CD14-positive monocyte (primary cell): ENCODE measurements around the gene GALNTL6. TPM values are rescaled to one million over a fixed set of nuclear protein-coding genes. Genes with fewer than 3 reads are reported as not detected.

Experiments used
- DNase-seq, 3 donors: peaks; one replicate each; pipeline ENCODE4 v3.0.0-alpha.2; 2011 to 2022
- H2AFZ ChIP-seq: 2 replicates; pipeline ENCODE4 v1.6.0; 2012; ENCODE audit warnings: mild to moderate bottlenecking, low read depth, low read length, inconsistent platforms; ENCODE audit not compliant: insufficient read depth, poor library complexity, severe bottlenecking
- H3K27ac ChIP-seq, 2 donors: 1 replicate in 1 of 2; 2 replicates in 1 of 2; pipeline ENCODE4 v1.5.1; 2012 to 2013; ENCODE audit warnings: low read length in 2 of 2, control low read depth in 1 of 2, inconsistent platforms in 1 of 2, low read depth in 1 of 2, mild to moderate bottlenecking in 1 of 2
- H3K27me3 ChIP-seq, 2 donors: one replicate each; pipeline versions ENCODE4 v1.6.0 to v1.6.1; 2011 to 2013; ENCODE audit warnings: low read length in 2 of 2; ENCODE audit not compliant: control insufficient read depth in 2 of 2, insufficient read depth in 2 of 2
- H3K36me3 ChIP-seq, 2 donors: replicated peaks in 1 of 2; 1 replicate in 1 of 2; 2 replicates in 1 of 2; pipeline versions ENCODE4 v1.5.1 to v1.6.1; 2012 to 2013; ENCODE audit warnings: low read length in 2 of 2, control low read depth in 1 of 2, inconsistent platforms in 1 of 2, mild to moderate bottlenecking in 1 of 2; ENCODE audit not compliant: insufficient read depth in 2 of 2, control insufficient read depth in 1 of 2
- H3K4me1 ChIP-seq, 2 donors: 1 replicate in 1 of 2; 2 replicates in 1 of 2; pipeline versions ENCODE4 v1.5.1 to v1.6.1; 2012 to 2013; ENCODE audit warnings: low read length in 2 of 2, control low read depth in 1 of 2, inconsistent platforms in 1 of 2, mild to moderate bottlenecking in 1 of 2, moderate library complexity in 1 of 2; ENCODE audit not compliant: insufficient read depth in 2 of 2, control insufficient read depth in 1 of 2
- H3K4me2 ChIP-seq: replicated peaks from 2 replicates; pipeline ENCODE3; 2012; ENCODE audit warnings: low read length, moderate library complexity, mild to moderate bottlenecking; ENCODE audit not compliant: poor library complexity, severe bottlenecking; ENCODE audit errors: extremely low read depth
- H3K4me3 ChIP-seq, 3 experiments: fragments of 200-600 bp in 1 of 3; sonication (generic) in 1 of 3; replicated peaks in 1 of 3; 1 replicate in 2 of 3; 2 replicates in 1 of 3; pipeline ENCODE4 v1.5.1; 2011 to 2013; ENCODE audit warnings: low read length in 3 of 3, mild to moderate bottlenecking in 3 of 3, control low read depth in 2 of 3, low read depth in 2 of 3, inconsistent platforms in 1 of 3, moderate library complexity in 1 of 3
- H3K79me2 ChIP-seq: 2 replicates; pipeline ENCODE4 v1.6.0; 2012; ENCODE audit warnings: mild to moderate bottlenecking, control low read depth, inconsistent platforms, low read length, moderate library complexity; ENCODE audit not compliant: insufficient read depth
- H3K9ac ChIP-seq: 2 replicates; pipeline ENCODE4 v1.6.0; 2017; ENCODE audit warnings: low read length, mild to moderate bottlenecking; ENCODE audit not compliant: insufficient read depth, poor library complexity, severe bottlenecking
- H3K9me3 ChIP-seq, 2 donors: replicated peaks in 1 of 2; 1 replicate in 1 of 2; 2 replicates in 1 of 2; pipeline versions ENCODE4 v1.5.1 to v1.6.1; 2012 to 2013; ENCODE audit warnings: low read length in 2 of 2, control low read depth in 1 of 2; ENCODE audit not compliant: control insufficient read depth in 1 of 2, insufficient read depth in 1 of 2
- H4K20me1 ChIP-seq: 2 replicates; pipeline ENCODE4 v1.6.0; 2012; ENCODE audit warnings: mild to moderate bottlenecking, low read length, control low read depth, moderate library complexity; ENCODE audit not compliant: insufficient read depth
- H3K27ac Mint-ChIP-seq, 7 donors: one replicate each; pipeline ENCODE4 v1.8.0; 2020; ENCODE audit warnings: mild to moderate bottlenecking in 7 of 7, mixed read lengths in 7 of 7, moderate library complexity in 6 of 7, inconsistent platforms in 2 of 7
- H3K27me3 Mint-ChIP-seq, 3 donors: one replicate each; pipeline ENCODE4 v1.8.0; 2021 to 2022; ENCODE audit warnings: low read depth in 3 of 3, mild to moderate bottlenecking in 3 of 3, mixed read lengths in 3 of 3, moderate library complexity in 3 of 3, inconsistent platforms in 1 of 3
- H3K36me3 Mint-ChIP-seq, 2 donors: one replicate each; pipeline ENCODE4 v1.8.0; 2020; ENCODE audit warnings: mixed read lengths in 2 of 2, inconsistent platforms in 1 of 2, mild to moderate bottlenecking in 1 of 2
- H3K4me1 Mint-ChIP-seq: one replicate; pipeline ENCODE4 v1.8.0; 2020; ENCODE audit warnings: mild to moderate bottlenecking, mixed read lengths
- H3K4me3 Mint-ChIP-seq, 2 donors: one replicate each; pipeline ENCODE4 v1.8.0; 2020; ENCODE audit warnings: mild to moderate bottlenecking in 2 of 2, mixed read lengths in 2 of 2, moderate library complexity in 1 of 2
- H3K9me3 Mint-ChIP-seq, 7 donors: one replicate each; pipeline ENCODE4 v1.8.0; 2020 to 2022; ENCODE audit warnings: mixed read lengths in 7 of 7, mild to moderate bottlenecking in 6 of 7, moderate library complexity in 6 of 7, inconsistent platforms in 2 of 7
- CTCF ChIP-seq: fragments of 200-600 bp; IDR thresholded peaks from one replicate; pipeline ENCODE4 v1.8.0; 2022; ENCODE audit warnings: antibody characterized with exemption, mild to moderate bottlenecking
- WGBS: methylation state at CpG from one replicate; pipeline ENCODE4 v1.1.5; 2013; ENCODE audit warnings: missing lambda C conversion rate; ENCODE audit not compliant: insufficient coverage; 5-methylcytosine and 5-hydroxymethylcytosine counted together
- intact Hi-C, 2 donors: fragments of 100-400 bp; cut with micrococcal nuclease; formaldehyde crosslinking; loops; one replicate each; pipeline versions ENCODE4 v1.15.0 to v1.15.1; 2023
- polyA plus RNA-seq, 3 donors: library from polyadenylated mRNA; depleted of rRNA in 1 of 3; unstranded in 2 of 3; stranded (reverse) in 1 of 3; fragments of 300-500 nt in 2 of 3; fragments of >200 nt in 1 of 3; fragmentation: Illumina TruSeq in 2 of 3; gene quantifications; 1 replicate in 2 of 3; 2 replicates in 1 of 3; pipeline ENCODE4 v1.2.3, GENCODE V29; 2012 to 2021

GALNTL6 gene
- polyA plus RNA-seq, 3 donors = 0.05 TPM; not detected in 2

- intact Hi-C loops = no loop called here
- no CpG with 5 or more reads among the region's 2 CpGs for WGBS
- H3K27me3 ChIP-seq = no peaks in the 10 kb centered on the region
Observed at GRCh38 chr4:173056710-173057109, 1243.5 kb downstream of the GALNTL6 start.

GRCh38 chr4:173057442-173057841 lies 1244.2 kb downstream of the GALNTL6 start:
- H4K20me1 ChIP-seq = no peaks in the 10 kb centered on the region
- H3K9ac ChIP-seq = no peak overlapping the region
- Mint-ChIP-seq H3K27ac (no peak overlapping the region), H3K27me3 (peaks cover 0 to 2% (median 1%) of the 10 kb centered on the region in 3 donors), H3K36me3 (no peaks in the 10 kb centered on the region), H3K4me3 (no peak overlapping the region), H3K9me3 (peaks cover 0 to 3% (median 0%) of the 10 kb centered on the region in 7 donors), H3K4me1 (no peaks in the 10 kb centered on the region)
- no peak overlapping the region for H2AFZ ChIP-seq
- H3K4me3 ChIP-seq = no peak overlapping the region
- no peak for TF ChIP-seq CTCF
- H3K79me2 ChIP-seq = no peaks in the 10 kb centered on the region
- DNase-seq = no peak
- H3K36me3 ChIP-seq = no peaks in the 10 kb centered on the region
- no peaks in the 10 kb centered on the region for H3K27me3 ChIP-seq
- no peaks in the 10 kb centered on the region for H3K4me1 ChIP-seq
- no peaks in the 10 kb centered on the region for H3K9me3 ChIP-seq
- intact Hi-C loops = no loop called here
- no peak overlapping the region for H3K4me2 ChIP-seq
- WGBS = no CpG with 5 or more reads among the region's 3 CpGs
- H3K27ac ChIP-seq = no peak overlapping the region

More at GRCh38 chr4:173056710-173057109, 1243.5 kb downstream of the GALNTL6 start:
- H3K36me3 ChIP-seq = no peaks in the 10 kb centered on the region
- Mint-ChIP-seq H3K27me3 (peaks cover 0 to 2% (median 1%) of the 10 kb centered on the region in 3 donors), H3K4me3 (no peak overlapping the region), H3K9me3 (peaks cover 0 to under 1% (median 0%) of the 10 kb centered on the region in 7 donors), H3K4me1 (no peaks in the 10 kb centered on the region), H3K36me3 (no peaks in the 10 kb centered on the region), H3K27ac (no peak overlapping the region)
- H3K4me1 ChIP-seq = no peaks in the 10 kb centered on the region
- no peak overlapping the region for H3K4me2 ChIP-seq
- no peak for DNase-seq
- no peak for TF ChIP-seq CTCF
- H3K9ac ChIP-seq = no peak overlapping the region
- no peak overlapping the region for H3K4me3 ChIP-seq
- no peak overlapping the region for H3K27ac ChIP-seq
- no peaks in the 10 kb centered on the region for H3K9me3 ChIP-seq
- H2AFZ ChIP-seq = no peak overlapping the region
- H3K79me2 ChIP-seq = no peaks in the 10 kb centered on the region
- H4K20me1 ChIP-seq = no peaks in the 10 kb centered on the region
